ENCODE measurements around the gene TSPEAR. TPM values are rescaled to one million over a fixed set of nuclear protein-coding genes. Genes with fewer than 3 reads are reported as not detected.

The TSPEAR gene
- total RNA-seq, 2 donors from 2014 or later = not detected

- Histone ChIP-seq H3K27me3 (peaks cover 19% of the 10 kb centered on the region), H3K4me3 (no peak overlapping the region)
Observed at GRCh38 chr21:44726826-44727225, 15.5 kb upstream of the TSPEAR start.

GRCh38 chr21:44724926-44725325, 13.6 kb upstream of the TSPEAR start:
- Histone ChIP-seq H3K4me1 (no peaks in the 10 kb centered on the region), H3K4me3 (no peak overlapping the region), H3K9me3 (no peaks in the 10 kb centered on the region), H3K27ac (no peak overlapping the region), H3K27me3 (peaks cover 19% of the 10 kb centered on the region), H3K36me3 (no peaks in the 10 kb centered on the region), H3K9ac (ENCODE audit: low read depth in 2 of 2, low read length in 2 of 2) (no peak overlapping the region)
- DNase-seq = no peak
- TF ChIP-seq CTCF (IDR thresholded peaks at IDR 0.05) = no peak
- intact Hi-C loops (cut with DNase I) = no loop called here

More at GRCh38 chr21:44726826-44727225, 15.5 kb upstream of the TSPEAR start:
- Histone ChIP-seq H3K9me3 (no peaks in the 10 kb centered on the region), H3K4me1 (no peaks in the 10 kb centered on the region), H3K9ac (ENCODE audit: low read depth in 2 of 2, low read length in 2 of 2) (no peak overlapping the region), H3K36me3 (no peaks in the 10 kb centered on the region), H3K27ac (no peak overlapping the region)
- intact Hi-C loops (cut with DNase I) = no loop called here
- DNase-seq = no peak
- no peak for TF ChIP-seq CTCF (IDR thresholded peaks at IDR 0.05)

- Histone ChIP-seq H3K4me3 (no peak overlapping the region), H3K27me3 (peaks cover 19% of the 10 kb centered on the region), H3K4me1 (no peaks in the 10 kb centered on the region), H3K36me3 (no peaks in the 10 kb centered on the region), H3K27ac (no peak overlapping the region), H3K9me3 (no peaks in the 10 kb centered on the region), H3K9ac (ENCODE audit: low read depth in 2 of 2, low read length in 2 of 2) (no peak overlapping the region)
- intact Hi-C loops (cut with DNase I) = no loop called here
- TF ChIP-seq CTCF (IDR thresholded peaks at IDR 0.05) = no peak
- DNase-seq = no peak
Observed at GRCh38 chr21:44724196-44724595, 12.8 kb upstream of the TSPEAR start.

GRCh38 chr21:44723177-44724131, 12.1 kb upstream of the TSPEAR start:
- Histone ChIP-seq H3K36me3 (no peaks in the 10 kb centered on the region), H3K9me3 (no peaks in the 10 kb centered on the region), H3K27ac (no peak overlapping the region), H3K4me1 (no peaks in the 10 kb centered on the region), H3K9ac (ENCODE audit: low read depth in 2 of 2, low read length in 2 of 2) (no peak overlapping the region), H3K27me3 (peaks cover 19% of the 10 kb centered on the region), H3K4me3 (no peak overlapping the region)
- intact Hi-C loops (cut with DNase I) = no loop called here
- no peak for DNase-seq
- TF ChIP-seq CTCF (IDR thresholded peaks at IDR 0.05) = no peak

GRCh38 chr21:44722731-44723130, 11.4 kb upstream of the TSPEAR start:
- H3K4me1 ChIP-seq = no peaks in the 10 kb centered on the region
- no peak overlapping the region for H3K4me3 ChIP-seq
- no peak overlapping the region for H3K27ac ChIP-seq
- H3K9ac ChIP-seq (ENCODE audit: low read depth in 2 of 2, low read length in 2 of 2) = no peak overlapping the region
- DNase-seq = no peak
- TF ChIP-seq CTCF (IDR thresholded peaks at IDR 0.05) = no peak
- no peaks in the 10 kb centered on the region for H3K9me3 ChIP-seq
- intact Hi-C loops (cut with DNase I) = no loop called here
- H3K27me3 ChIP-seq = peaks cover 19% of the 10 kb centered on the region
- no peaks in the 10 kb centered on the region for H3K36me3 ChIP-seq
